HCT116 (cell line): ENCODE measurements around the gene LPIN1. TPM values are rescaled to one million over a fixed set of nuclear protein-coding genes. Genes with fewer than 3 reads are reported as not detected.

Experiments used
- ATAC-seq: fragments of 200-7000 bp; cut with Tn5 transposase; 2 replicates; pipeline ENCODE4 v1.9.1; 2020; ENCODE audit warnings: mild to moderate bottlenecking, moderate library complexity
- BruUV-seq: library from RNA; stranded (reverse); fragments of 400-500 nt; replicated peaks from 2 replicates; lab custom pipeline; 2021; lab: Mats Ljungman, UMichigan
- CTCF ChIA-PET: fragments of 300-600 bp; sonication (Branson Sonifier 250); formaldehyde crosslinking; loops from one replicate; lab custom pipeline; 2021; ENCODE audit warnings: antibody characterized with exemption; lab: Charles Lee
- POLR2A ChIA-PET: fragments of 300-600, 350-600 bp; sonication (Branson Sonifier 250); formaldehyde crosslinking; loops from one replicate; lab custom pipeline; 2021; ENCODE audit warnings: antibody characterized with exemption; lab: Charles Lee
- RAD21 ChIA-PET, 2 experiments: fragments of 300-600 bp; sonication (Branson Sonifier 250); formaldehyde crosslinking; loops; one replicate each; lab custom pipeline; 2023; ENCODE audit warnings: low total read pairs in 2 of 2; ENCODE audit not compliant: uncharacterized antibody in 2 of 2, unreplicated experiment in 2 of 2, low non-redundant PET in 1 of 2; lab: Charles Lee
- DNase-seq: peaks from one replicate; pipeline ENCODE4 v3.0.0-alpha.2; 2010; ENCODE audit warnings: low read depth, low spot score
- H2AFZ ChIP-seq: fragments of 200-600 bp; shearing (Covaris generic), sonication (generic); 2 replicates; pipeline ENCODE4 v1.6.1; 2017; ENCODE audit warnings: low read depth, mixed run types, mixed read lengths, antibody characterized with exemption, low read length; ENCODE audit not compliant: poor library complexity, severe bottlenecking
- H3K27ac ChIP-seq: 2 replicates; pipeline ENCODE4 v1.5.1; 2012; ENCODE audit warnings: low read depth, low read length
- H3K27me3 ChIP-seq: fragments of 200-600 bp; sonication (generic); 2 replicates; pipeline ENCODE4 v1.6.1; 2016; ENCODE audit warnings: mixed run types, low read length, mixed read lengths; ENCODE audit not compliant: insufficient read depth
- H3K36me3 ChIP-seq, 2 experiments: fragments of 200-500 bp in 1 of 2; fragments of 200-600 bp in 1 of 2; sonication (Bioruptor generic) in 1 of 2; sonication (generic) in 1 of 2; 2 replicates each; pipeline versions ENCODE4 v1.5.1 to v1.6.1; 2014 to 2016; ENCODE audit warnings: low read length in 2 of 2, inconsistent platforms in 1 of 2, mixed read lengths in 1 of 2, mixed run types in 1 of 2; ENCODE audit not compliant: insufficient read depth in 2 of 2, control insufficient read depth in 1 of 2
- H3K4me1 ChIP-seq, 2 experiments: fragments of 200-600 bp in 1 of 2; sonication (generic) in 1 of 2; 2 replicates each; pipeline versions ENCODE4 v1.5.1 to v1.6.1; 2012 to 2017; ENCODE audit warnings: low read length in 2 of 2, inconsistent platforms in 1 of 2, mild to moderate bottlenecking in 1 of 2, mixed read lengths in 1 of 2, mixed run types in 1 of 2, moderate library complexity in 1 of 2; ENCODE audit not compliant: insufficient read depth in 2 of 2, control insufficient read depth in 1 of 2
- H3K4me2 ChIP-seq: fragments of 200-600 bp; sonication (generic); 2 replicates; pipeline ENCODE4 v1.6.1; 2017; ENCODE audit warnings: mixed run types, low read length, mixed read lengths
- H3K4me3 ChIP-seq, 2 experiments: fragments of 200-600 bp in 1 of 2; sonication (generic) in 1 of 2; replicated peaks in 1 of 2; 2 replicates each; pipeline ENCODE4 v1.5.1; 2011 to 2016; ENCODE audit warnings: low read length in 2 of 2, control low read depth in 1 of 2, low read depth in 1 of 2, mild to moderate bottlenecking in 1 of 2, mixed read lengths in 1 of 2, mixed run types in 1 of 2
- H3K79me2 ChIP-seq: fragments of 200-600 bp; sonication (generic); 2 replicates; pipeline ENCODE4 v1.6.1; 2017; ENCODE audit warnings: mild to moderate bottlenecking, mixed run types, low read length, moderate library complexity, mixed read lengths; ENCODE audit not compliant: insufficient read depth
- H3K9ac ChIP-seq: fragments of 200-600 bp; sonication (generic); 2 replicates; pipeline ENCODE4 v1.6.1; 2016; ENCODE audit warnings: low read length, mixed read lengths
- H3K9me2 ChIP-seq: fragments of 200-600 bp; sonication (generic), shearing (Covaris generic); 2 replicates; pipeline ENCODE4 v1.6.1; 2017; ENCODE audit warnings: mixed run types, mild to moderate bottlenecking, moderate library complexity; ENCODE audit not compliant: insufficient read depth
- H3K9me3 ChIP-seq, 2 experiments: fragments of 200-500 bp in 1 of 2; fragments of 200-600 bp in 1 of 2; sonication (Bioruptor generic) in 1 of 2; sonication (generic) in 1 of 2; 2 replicates each; pipeline ENCODE4 v1.6.1; 2014 to 2017; ENCODE audit warnings: low read length in 2 of 2, mixed read lengths in 2 of 2, inconsistent platforms in 1 of 2, low read depth in 1 of 2, mild to moderate bottlenecking in 1 of 2, mixed run types in 1 of 2, moderate library complexity in 1 of 2; ENCODE audit not compliant: control insufficient read depth in 1 of 2, insufficient read depth in 1 of 2
- H4K20me1 ChIP-seq: fragments of 200-600 bp; sonication (generic), shearing (Covaris generic); 2 replicates; pipeline ENCODE4 v1.6.1; 2017; ENCODE audit warnings: mixed run types, mild to moderate bottlenecking, moderate library complexity; ENCODE audit not compliant: insufficient read depth
- CEBPB ChIP-seq: IDR thresholded peaks from 2 replicates; pipeline ENCODE4 v1.6.1; 2012; ENCODE audit warnings: low read depth
- CTCF ChIP-seq, 3 experiments: fragments of 200-600 bp in 1 of 3; sonication (generic) in 1 of 3; IDR thresholded peaks in 2 of 3; conservative IDR thresholded peaks in 1 of 3; 2 replicates each; pipeline ENCODE4 v1.5.1; 2012 to 2017; ENCODE audit warnings: low read depth in 2 of 3, low read length in 2 of 3, antibody characterized with exemption in 1 of 3, borderline replicate concordance in 1 of 3, control low read depth in 1 of 3, mild to moderate bottlenecking in 1 of 3, mixed read lengths in 1 of 3, mixed run types in 1 of 3, moderate library complexity in 1 of 3; ENCODE audit not compliant: insufficient read depth in 1 of 3
- EGR1 ChIP-seq: IDR thresholded peaks from 2 replicates; pipeline ENCODE4 v1.6.1; 2012; ENCODE audit warnings: low read depth
- ELF1 ChIP-seq: IDR thresholded peaks from 2 replicates; pipeline ENCODE4 v1.6.1; 2012; ENCODE audit warnings: low read depth, borderline replicate concordance
- EZH2 ChIP-seq: fragments of 200-600 bp; sonication (generic); IDR thresholded peaks from 2 replicates; pipeline ENCODE4 v1.6.1; 2017; ENCODE audit warnings: antibody characterized with exemption, mixed run types
- EZH2phosphoT487 ChIP-seq: fragments of 200-600 bp; IDR thresholded peaks from 2 replicates; pipeline ENCODE4 v1.6.1; 2018; ENCODE audit warnings: antibody characterized with exemption, borderline replicate concordance
- POLR2A ChIP-seq: IDR thresholded peaks from 2 replicates; pipeline ENCODE4 v1.7.0; 2011; ENCODE audit warnings: borderline replicate concordance; ENCODE audit not compliant: insufficient read depth, insufficient read length; ENCODE audit errors: extremely low read depth
- REST ChIP-seq: IDR thresholded peaks from 2 replicates; pipeline ENCODE4 v1.6.1; 2012; ENCODE audit warnings: low read depth
- SIN3A ChIP-seq: IDR thresholded peaks from 2 replicates; pipeline ENCODE4 v1.6.1; 2012; ENCODE audit warnings: low read depth
- SRF ChIP-seq: IDR thresholded peaks from 2 replicates; pipeline ENCODE4 v1.6.1; 2012; ENCODE audit warnings: low read depth
- TCF7L2 ChIP-seq: IDR thresholded peaks from 2 replicates; pipeline ENCODE4 v1.7.0; 2011; ENCODE audit warnings: borderline replicate concordance, inconsistent platforms; ENCODE audit not compliant: insufficient read depth, insufficient read length; ENCODE audit errors: extremely low read depth
- YY1 ChIP-seq: IDR thresholded peaks from 2 replicates; pipeline ENCODE4 v1.6.1; 2011; ENCODE audit warnings: low read length, low read depth, moderate library complexity, mild to moderate bottlenecking; ENCODE audit not compliant: insufficient replicate concordance; ENCODE audit errors: extremely low read depth
- ZBTB33 ChIP-seq: IDR thresholded peaks from 2 replicates; pipeline ENCODE4 v1.6.1; 2011; ENCODE audit warnings: mild to moderate bottlenecking, low read length, moderate library complexity; ENCODE audit not compliant: insufficient replicate concordance; ENCODE audit errors: extremely low read depth
- ZFX ChIP-seq: fragments of 450-650 bp; IDR thresholded peaks from 2 replicates; pipeline ENCODE4 v1.6.1; 2017
- ZNF274 ChIP-seq: fragments of 200-500 bp; sonication (Bioruptor generic); IDR thresholded peaks from 2 replicates; pipeline ENCODE4 v1.6.1; 2014; ENCODE audit warnings: mild to moderate bottlenecking, low read depth, low read length, inconsistent platforms
- intact Hi-C: fragments of 100-400 bp; cut with micrococcal nuclease; formaldehyde crosslinking; loops from 2 replicates; pipeline ENCODE4 v1.10.0; 2022
- total RNA-seq: library from RNA; stranded (reverse); gene quantifications from one replicate; pipeline ENCODE4 v1.2.1, GENCODE V29; 2021; ENCODE audit not compliant: unreplicated experiment

LPIN1 gene
- total RNA-seq, 1 experiment from 2014 or later: 16.7 TPM

- H2AFZ ChIP-seq: no peak overlapping the region
- no peak overlapping the region for H3K27ac ChIP-seq
- POLR2A ChIA-PET: no interaction called here
- H3K4me3 ChIP-seq: no peak overlapping the region
- peaks cover 0 to 2% of the 10 kb centered on the region in 2 experiments; a peak in 1 of 4 replicates for H3K36me3 ChIP-seq
- no peak overlapping the region for H3K9ac ChIP-seq
- no peaks in the 10 kb centered on the region for H3K9me2 ChIP-seq
- no peaks in the 10 kb centered on the region for H3K4me1 ChIP-seq
- intact Hi-C loops: no loop called here
- no TSS peak for BruUV-seq
- no peak for ATAC-seq
- H3K79me2 ChIP-seq: no peaks in the 10 kb centered on the region
- H3K9me3 ChIP-seq: no peaks in the 10 kb centered on the region
- DNase-seq: no peak
- no peaks in the 10 kb centered on the region for H4K20me1 ChIP-seq
- TF ChIP-seq EZH2 (no peak), REST (no peak), CEBPB (no peak), TCF7L2 (no peak), YY1 (no peak), EGR1 (no peak), ZFX (no peak), ZNF274 (no peak), SIN3A (no peak), EZH2phosphoT487 (no peak), ELF1 (no peak), ZBTB33 (no peak), POLR2A (no peak), CTCF (IDR thresholded peaks at IDR 0.05 in 2 of 3, conservative IDR thresholded peaks at IDR 0.05 in 1 of 3; ENCODE audit: borderline replicate concordance in 1 of 3, insufficient read depth in 1 of 3, low read depth in 2 of 3, low read length in 2 of 3) (no peak), SRF (no peak)
- H3K4me2 ChIP-seq: no peak overlapping the region
- CTCF ChIA-PET: interaction anchor here (1.1 kb wide), 1 partner anchor 26 kb away, joined by 3 read pairs; no protein-coding TSS in a partner anchor
- RAD21 ChIA-PET: no interaction called here
- no peaks in the 10 kb centered on the region for H3K27me3 ChIP-seq
Observed at GRCh38 chr2:11764920-11765319, 18.5 kb downstream of the LPIN1 start.
